Measurements from ENCODE around the gene BANK1.

Gene BANK1

DNA sequence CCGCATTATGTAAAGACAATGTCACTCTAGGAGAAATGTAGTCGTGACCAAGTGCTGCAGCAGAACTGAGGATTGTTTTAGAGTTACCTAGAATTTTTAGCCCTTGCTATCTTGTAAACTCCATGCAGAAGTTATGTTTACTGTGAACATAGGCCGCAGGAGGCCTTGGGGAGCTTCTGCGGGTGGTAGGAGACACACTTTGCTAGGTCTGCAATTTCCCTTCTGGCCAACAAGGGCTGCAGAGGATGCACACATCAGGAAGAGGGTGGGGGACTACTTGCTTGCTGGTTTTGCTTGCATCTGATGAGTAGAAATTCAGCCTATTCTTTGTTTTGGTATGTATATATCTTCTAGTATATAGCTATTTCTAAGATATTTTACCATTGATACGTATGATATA lies 23.1 kb downstream of the BANK1 start:
- no peak for DNase-seq (ENCODE audit: low spot score)

DNA sequence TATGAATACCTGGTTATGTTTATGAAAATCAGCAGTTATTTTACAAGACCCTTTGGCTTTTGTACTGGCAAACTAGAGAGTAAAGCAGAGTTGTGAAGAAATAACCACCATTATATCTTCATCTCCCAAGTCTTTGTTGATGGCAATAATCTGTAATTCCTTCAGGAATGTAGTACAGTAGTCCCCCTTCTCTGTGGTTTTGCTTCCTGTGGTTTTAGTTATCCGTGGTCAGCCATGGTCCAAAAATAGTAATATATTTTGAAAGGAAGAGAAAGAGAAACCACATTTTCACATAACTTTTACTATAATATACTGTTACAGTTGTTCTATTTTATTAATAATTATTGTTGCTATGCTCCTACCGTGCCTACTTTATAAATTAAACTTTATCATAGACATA lies 27.8 kb downstream of the BANK1 start:
- DNase-seq (ENCODE audit: low spot score): no peak

DNA sequence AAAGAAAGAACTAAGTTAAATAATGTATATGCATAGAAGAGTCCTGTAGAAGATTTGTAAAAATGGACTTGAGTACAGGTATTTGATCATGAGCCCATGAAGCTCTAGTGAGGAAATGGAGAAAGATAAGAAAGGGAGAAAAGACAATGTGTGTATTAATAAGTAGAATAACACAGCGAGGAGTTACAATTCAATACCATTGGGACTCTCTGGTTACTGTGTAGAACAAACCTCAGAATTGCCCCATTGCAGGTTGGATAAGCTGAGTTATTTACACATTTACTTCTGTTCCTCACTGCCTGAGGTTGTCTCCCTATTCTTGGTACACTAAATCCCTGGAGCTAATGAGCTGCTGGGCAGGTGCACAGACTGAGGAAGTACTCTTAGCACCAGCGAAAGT lies 33.3 kb downstream of the BANK1 start:
- DNase-seq (ENCODE audit: low spot score): no peak

DNA sequence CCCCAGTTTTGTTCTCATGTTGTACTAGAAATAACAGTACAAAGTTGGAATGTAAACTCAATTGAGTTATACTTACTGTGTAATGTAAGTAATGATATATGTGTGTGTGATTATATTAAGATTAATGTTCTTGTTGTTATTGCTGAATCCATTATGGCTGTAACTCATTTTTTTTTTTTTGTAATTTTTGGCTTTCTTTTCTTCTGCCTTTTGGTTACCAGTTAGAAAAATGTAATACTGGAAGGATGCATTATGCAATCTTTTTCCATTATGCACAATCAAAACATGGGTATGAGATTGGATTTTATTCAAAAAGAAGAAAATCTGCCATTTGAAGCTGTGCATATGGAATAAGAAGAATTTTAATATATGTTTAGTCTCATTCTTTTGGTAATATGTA lies 34.0 kb downstream of the BANK1 start:
- no peak for DNase-seq (ENCODE audit: low spot score)

DNA sequence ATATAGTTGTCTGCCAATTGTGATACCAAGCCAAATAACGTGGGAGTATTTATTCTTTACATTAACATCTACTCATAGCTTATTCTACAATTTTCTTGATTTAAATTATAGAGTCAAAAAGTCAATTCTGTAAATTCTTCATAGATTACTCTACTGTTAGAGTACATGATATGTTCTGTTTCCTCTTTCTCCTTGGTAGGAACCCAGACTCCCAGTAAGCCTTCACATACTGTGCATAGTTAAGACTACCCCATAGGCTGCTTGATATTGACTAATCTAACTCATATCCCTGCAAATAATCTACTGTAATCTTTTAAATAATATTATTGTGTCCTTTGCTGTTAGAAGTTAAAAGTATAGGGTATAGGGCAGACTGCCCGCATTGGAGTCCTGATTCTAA lies 35.4 kb downstream of the BANK1 start:
- DNase-seq (ENCODE audit: low spot score): no peak

DNA sequence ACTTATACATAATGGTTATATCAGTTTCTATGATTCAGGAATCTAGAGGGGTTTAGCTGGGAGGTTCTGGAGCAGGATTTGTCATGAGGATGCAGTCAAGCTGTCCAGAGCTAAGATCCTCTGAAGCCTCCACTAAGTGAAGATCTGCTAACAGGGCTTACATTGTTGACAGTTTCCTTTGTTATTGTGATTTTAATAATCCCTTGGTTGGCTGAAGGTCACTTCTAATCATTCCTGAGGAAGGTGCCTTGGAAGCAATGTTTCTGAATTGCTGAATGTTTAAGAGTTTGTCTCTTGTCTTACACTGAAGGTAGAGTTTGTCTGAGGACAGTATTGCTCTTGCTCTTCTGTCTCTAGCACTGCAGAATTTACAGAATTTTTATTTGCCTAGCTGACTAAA lies 41.3 kb downstream of the BANK1 start:
- DNase-seq (ENCODE audit: low spot score): no peak

DNA sequence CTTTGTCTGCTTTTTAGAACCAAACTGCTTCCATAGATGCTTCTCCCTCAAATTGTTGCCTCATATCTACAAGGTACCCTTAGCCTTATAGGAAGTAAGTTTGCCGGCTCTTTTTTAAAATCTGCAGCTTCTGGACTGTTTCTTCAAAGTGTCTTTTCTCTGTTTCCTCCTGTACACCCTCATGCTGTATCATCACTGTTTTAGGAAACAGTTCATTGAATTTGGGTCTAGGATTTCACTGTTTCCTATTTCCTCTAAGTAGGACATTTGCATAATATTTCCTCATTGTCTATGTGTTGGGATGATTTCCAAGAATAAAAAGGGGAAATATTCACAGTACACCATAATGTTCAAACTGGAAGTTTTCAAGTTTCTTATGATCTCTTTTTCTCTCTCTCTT lies 43.0 kb downstream of the BANK1 start:
- no peak for DNase-seq (ENCODE audit: low spot score)

DNA sequence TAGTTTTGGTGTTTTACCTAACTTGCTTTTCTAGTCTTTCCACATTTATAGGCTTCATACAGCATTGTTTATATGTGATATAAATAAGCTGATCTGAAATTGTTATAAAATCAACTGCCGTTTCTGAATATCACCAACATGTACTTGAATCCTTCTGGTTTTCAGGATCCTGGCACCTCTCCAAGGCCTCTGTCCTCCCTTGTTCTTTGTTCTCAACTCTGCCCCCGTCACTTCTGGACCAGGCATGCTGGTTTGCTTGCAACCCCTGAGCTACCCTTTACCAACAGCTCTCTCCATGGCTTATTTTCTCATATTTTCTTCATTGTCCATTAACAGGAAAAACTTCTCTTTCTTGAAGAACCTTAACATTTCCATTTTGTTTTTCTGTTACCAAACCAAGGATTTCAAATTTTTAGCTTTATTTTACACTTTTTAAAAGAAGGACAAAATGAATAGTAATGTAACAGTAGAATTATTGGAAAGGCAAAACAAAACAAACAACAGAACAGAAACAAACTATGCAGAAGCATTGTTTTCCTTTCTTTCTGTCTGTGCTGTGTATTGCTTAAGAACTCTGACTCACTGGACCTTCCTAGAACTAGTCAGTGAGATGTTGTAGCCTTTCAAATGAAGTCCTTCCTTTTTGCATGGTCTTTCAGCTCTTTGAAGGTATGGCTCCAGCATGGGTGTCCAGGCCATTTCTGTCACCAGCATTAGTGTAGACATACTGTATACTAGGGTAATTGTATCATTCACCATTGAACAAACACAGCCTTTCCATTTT lies 44.8 kb downstream of the BANK1 start:
- peak; percentile 48 for DNase-seq (ENCODE audit: low spot score)

DNA sequence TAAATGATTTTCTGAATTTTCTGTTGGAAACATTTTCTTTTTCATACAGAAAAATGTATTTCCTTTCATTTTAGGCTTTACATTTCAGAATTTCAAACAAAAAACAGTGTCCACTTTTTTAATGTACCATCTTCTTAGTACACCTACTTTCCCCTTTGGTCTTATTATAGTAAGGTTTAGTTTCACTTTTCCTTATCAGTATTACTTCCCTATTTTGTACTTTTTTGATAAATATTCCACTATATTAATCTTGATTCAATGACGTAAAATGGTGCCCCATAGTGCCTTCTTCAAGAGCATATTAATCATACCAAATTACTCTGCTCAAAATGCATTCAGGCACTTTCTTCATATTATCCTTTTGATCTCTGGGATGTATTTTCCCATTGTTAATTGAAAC lies 52.5 kb downstream of the BANK1 start:
- DNase-seq (ENCODE audit: low spot score): no peak

DNA sequence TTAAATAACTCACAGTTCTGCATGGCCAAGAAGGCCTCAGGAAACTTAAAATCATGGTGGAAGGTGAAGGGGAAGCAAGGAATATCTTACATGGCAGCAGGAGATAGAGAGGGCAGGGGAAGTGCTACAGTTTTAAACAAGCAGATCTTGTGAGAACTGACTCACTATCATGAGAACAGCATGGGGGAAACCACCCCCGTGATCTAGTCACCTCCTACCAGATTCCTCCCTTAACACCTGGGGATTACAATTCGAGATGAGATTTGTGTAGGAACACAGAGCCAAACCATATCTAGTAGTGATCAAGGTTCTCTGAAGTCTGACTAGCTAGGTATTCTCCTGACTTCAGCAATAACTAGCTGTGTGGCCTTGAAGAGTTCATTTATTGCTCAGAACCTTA lies 56.0 kb downstream of the BANK1 start:
- DNase-seq (ENCODE audit: low spot score): no peak

DNA sequence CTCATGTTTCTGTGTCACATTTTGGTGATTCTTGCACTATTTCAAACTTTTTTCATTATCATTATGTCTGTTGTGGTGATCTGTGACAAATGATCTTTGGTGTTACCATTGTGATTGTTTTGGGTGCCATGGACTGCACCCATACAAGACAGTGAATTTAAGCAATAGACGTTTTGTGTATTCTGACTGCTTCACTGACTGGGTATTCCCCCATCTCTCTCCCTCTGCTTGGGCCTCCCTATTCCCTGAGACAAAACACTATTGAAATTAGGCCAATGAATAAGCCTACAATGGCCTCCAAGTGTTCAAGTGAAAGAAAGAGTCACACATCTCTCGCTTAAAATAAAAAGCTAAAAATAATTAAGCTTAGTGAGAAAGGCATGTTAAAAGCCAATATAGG lies 60.2 kb downstream of the BANK1 start:
- DNase-seq (ENCODE audit: low spot score): no peak

DNA sequence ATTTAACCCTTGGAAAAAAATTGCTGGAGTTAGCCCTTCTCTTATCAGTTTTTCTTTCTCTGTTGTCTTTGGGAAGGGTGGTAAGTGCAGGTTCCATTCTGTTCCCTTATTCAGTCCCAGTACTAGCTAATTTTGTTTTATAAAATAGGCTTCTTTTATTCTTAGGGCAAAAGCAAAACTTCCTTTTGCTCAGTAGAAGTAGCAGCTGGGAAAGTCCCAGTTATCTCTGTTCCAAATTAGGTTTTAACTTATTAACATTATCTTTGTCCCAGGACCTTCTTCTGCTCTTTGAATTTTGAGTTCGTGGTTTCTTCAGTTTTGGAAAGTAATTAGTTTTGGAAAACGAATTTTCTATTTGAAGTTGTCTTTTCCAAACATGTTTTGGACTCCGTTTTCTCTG lies 61.1 kb downstream of the BANK1 start:
- no peak for DNase-seq (ENCODE audit: low spot score)

DNA sequence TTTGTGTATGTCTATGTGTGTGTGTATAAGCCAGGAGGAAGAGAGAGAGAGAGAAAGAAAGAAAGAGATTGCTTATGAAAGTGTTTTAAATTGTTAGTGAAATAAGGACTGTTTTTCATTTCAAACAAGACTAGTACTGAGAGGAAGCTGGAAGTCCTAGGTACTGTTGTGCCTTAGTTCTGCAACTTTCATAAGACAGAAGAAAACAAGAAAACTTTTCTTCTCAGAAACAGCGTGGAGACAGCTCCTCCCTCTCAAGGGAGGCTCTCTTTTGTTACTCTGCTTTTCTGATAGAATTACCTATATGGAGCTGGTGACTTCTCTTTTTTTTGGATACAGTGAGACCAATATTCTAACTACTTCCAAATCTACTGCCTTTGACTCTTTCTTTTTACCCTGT lies 62.5 kb downstream of the BANK1 start:
- no peak for DNase-seq (ENCODE audit: low spot score)

DNA sequence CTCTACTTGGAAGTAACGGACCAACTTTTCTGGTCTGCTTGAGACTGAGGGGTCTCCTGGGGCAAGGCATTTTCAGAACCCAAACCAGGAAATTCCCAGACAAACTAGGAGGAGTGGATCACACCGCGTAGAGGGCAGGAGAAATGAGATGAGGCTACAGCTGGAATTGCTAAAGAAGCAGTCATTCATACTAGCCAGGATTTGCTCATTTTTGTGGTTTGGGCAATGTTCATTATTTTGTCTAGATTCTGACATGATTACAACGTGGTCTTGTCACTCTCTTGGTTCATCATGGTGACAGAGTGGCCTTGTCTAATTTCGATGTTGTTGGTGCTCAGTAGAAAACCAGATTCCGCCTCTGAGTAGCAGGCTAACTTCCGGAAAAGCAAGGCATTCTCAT lies 63.2 kb downstream of the BANK1 start:
- no peak for DNase-seq (ENCODE audit: low spot score)

DNA sequence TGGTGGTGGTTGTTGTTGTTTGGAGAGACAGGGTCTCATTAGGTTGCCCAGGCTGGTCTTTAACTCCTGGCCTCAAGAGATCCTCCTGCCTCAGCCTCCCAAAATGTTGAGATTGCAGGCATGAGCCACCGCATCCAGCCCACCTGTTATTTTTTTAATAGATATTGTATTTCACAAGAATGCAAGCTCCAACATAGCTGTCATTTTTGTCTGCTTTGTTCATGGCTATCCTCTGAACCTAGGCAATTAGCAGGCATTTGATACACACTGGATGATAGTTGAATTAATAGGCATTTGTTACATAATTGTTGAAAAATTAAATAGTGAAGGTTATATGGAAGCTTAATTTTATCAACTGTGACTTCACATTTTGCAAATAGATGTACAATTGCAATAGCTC lies 64.7 kb downstream of the BANK1 start:
- no peak for DNase-seq (ENCODE audit: low spot score)

DNA sequence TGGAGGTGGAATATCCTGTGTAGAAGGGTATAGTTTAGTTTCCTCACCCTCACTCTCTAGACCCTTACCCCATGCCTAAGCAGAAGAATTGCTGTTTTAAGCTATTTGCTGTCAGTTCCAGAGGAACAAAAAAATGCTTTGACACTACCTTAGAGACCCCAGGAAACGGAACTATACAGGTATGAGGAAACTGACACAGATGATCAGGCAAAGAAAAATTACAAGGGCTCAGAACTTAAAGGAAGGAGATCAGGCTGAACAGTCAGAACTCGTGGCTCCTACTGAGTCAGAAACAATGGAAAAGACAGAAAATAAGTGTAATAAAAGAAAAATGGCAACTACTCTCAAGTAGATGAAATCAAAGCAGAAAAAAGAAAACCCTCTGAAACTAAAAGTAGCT lies 65.6 kb downstream of the BANK1 start:
- no peak for DNase-seq (ENCODE audit: low spot score)

DNA sequence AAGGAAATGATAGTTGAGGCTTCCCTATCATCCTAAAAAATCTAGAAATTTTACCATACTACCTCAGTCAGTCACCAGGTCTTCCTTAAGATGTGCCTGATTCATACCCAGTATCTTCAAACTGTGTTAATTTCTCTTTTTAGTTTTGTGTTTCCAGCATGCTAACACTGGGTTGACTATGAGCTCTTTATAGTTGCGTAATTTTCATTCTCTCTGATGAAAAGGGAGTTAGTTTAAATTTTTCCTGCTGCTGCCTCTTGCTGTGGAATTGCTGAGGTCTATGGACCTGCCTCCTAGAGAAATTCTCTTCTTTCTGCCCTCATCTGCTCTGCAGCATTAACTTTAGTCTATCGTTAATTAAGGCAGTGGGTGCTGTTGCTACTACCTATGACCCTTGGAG lies 66.6 kb downstream of the BANK1 start:
- DNase-seq (ENCODE audit: low spot score): no peak

DNA sequence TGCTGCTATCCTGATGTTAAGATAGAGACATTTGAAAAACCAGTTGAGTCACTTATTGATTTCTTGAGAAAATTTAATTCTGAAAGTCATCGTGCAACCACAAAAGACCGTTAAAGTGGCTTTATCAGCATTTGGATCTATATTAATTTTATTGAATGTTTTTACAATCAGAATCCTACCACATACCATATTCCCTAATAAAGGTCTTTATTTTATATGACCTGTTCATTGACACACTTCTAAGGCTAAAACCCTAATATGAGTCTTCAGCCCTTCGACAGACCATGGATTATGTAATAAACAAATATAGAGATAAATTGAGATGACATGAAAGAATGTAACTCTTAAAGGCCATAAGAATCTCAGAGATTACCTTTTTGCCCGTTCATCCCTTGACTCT lies 68.1 kb downstream of the BANK1 start:
- no peak for DNase-seq (ENCODE audit: low spot score)

DNA sequence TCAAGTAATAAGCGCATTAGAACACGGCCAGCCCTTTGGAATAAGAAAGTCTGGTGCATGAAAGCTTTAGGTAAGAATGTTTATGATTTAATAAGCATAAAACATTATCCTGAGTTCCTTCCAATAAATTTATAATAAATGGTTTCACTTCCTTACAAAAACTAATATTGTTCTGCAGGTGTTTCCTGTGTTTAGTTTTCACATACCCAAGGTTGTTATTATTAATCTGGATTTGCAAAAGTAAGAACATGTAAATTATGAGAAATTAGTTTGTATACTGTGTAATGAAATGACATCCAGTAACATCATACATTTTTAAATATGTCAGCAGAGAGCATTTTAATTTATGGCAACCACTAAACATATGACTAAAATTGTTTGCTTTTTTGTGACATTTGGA lies 72.1 kb downstream of the BANK1 start:
- no peak for DNase-seq (ENCODE audit: low spot score)

DNA sequence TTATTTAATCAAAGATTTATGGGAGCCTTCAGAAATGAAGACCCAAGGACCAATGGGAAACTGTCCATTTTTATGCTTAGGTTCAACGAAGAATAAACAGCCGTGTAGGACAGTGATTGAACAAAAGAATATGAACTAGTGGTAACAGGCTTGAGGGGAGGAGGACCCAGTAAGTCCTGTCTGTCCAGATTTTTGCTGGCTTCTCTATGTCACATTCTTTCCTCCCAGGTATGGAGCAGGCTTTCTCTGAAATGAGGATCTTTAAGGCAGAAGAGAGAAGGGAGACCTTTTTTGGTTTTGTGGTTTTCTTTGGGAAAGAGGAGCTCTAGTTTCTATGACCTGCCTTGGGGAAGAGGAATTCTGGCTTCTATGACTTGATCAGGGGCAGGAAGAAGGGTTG lies 74.1 kb downstream of the BANK1 start:
- DNase-seq (ENCODE audit: low spot score): no peak

DNA sequence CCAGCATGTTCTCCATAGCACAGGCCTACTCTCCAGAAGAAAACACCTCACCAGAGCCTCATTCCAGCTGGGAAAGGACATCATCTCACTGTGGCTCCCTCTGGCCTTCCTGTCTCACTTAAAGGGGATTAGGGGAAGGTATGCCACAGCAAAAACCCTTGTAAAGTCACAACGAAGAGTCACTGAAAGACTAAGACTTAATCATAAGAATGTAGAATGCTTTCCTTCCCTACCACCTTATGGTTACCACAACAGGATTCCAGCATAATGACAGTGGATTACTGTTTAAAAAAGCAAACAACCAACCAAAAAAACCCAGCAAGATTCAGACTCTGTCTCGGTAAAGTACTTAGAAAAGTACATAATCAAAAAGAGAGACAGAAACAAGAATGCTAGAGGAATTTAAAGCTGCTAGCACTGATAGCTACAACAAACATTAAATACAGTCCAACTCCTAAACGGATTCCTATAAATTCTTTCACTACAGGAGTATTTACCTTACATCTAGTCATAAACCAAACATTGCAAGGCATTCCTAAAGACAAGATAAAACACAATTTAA lies 75.1 kb downstream of the BANK1 start:
- no peak for DNase-seq (ENCODE audit: low spot score)

DNA sequence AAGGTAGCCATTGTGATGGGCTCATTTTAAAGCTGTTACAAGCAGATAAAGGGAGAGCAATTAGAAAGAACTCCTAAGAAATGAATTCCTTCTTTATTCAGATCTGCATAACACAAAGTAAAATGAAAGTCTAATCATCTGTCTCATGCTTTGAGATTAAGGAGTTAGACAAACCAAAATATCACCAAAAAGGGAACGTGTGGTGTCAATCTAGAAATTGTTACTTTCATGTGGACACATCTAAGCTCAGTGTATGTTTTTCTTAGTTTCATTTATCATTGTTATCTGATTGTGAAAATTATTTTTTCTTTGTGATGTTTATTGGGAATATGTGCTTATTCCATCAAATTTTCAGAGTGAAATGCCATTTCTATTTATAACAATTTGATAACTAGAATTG lies 80.3 kb downstream of the BANK1 start:
- DNase-seq (ENCODE audit: low spot score): no peak

DNA sequence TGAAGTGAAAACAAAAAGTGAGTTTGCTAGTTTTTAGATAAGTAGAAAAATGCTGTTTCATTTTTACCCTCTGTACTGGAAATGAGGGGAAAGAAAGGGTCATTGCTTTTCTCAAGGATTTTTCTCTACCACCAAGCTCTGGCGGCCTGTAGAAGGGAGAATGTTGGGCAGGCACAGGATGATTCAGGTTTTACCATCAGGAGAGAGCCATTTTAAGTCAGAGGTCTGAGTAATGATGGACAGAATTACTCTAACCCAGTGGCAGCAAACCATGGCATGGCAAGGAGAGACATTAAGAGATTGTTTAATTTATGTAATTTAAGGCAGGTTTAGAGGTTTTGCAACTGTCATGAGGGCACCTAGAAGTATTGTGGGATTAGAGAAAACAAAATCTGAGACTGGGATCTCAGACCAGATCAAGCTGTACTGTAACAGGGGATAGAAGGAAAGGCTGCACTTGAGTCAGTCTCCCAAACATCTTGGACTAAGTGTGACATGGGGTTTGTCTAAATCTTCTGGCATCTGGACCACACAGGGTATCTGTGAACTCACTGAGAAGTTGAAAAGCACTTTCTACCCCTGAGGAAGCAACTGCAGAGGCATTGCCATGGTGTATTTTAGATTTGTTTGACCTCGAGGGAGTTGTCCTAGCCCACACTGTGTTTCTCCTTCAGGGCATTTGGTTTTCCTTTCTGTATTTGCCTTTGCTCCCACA lies 81.6 kb downstream of the BANK1 start:
- no peak for DNase-seq (ENCODE audit: low spot score)

DNA sequence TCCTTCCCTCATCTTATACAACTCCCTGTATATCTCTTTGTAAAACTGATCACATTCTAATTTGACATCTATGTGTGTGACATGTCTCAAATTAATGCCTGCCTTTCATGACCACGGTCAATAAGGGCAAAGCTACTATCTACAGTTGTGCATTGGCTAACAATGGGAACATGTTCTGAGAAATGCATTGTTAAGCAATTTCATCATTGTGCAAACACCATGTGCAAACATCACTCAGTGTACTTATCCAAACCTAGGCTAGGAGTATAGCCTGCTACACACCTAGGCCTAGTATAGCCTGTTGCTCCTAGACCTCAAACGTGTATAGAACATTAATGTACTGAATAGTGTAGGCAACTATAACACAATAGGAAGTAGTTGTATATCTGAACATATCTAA lies 95.0 kb downstream of the BANK1 start:
- DNase-seq (ENCODE audit: low spot score): no peak
